ENCODE data around the gene COG5.

Gene COG5

GRCh38 chr7:107326061-107326460, 237.7 kb downstream of the COG5 start:
- DNase-seq (ENCODE audit: low read depth): no peak
- TF ChIP-seq CTCF (IDR thresholded peaks at IDR 0.05; ENCODE audit: insufficient read depth, low read depth, low read length, missing control alignments): no peak

GRCh38 chr7:107322015-107322414, 241.7 kb downstream of the COG5 start:
- DNase-seq (ENCODE audit: low read depth): no peak
- no peak for TF ChIP-seq CTCF (IDR thresholded peaks at IDR 0.05; ENCODE audit: insufficient read depth, low read depth, low read length, missing control alignments)
- no peak overlapping the region for H3K4me3 ChIP-seq (ENCODE audit: low read depth, low read length)

More at GRCh38 chr7:107326061-107326460, 237.7 kb downstream of the COG5 start:
- H3K4me3 ChIP-seq (ENCODE audit: low read depth, low read length): no peak overlapping the region

- no peak for TF ChIP-seq CTCF (IDR thresholded peaks at IDR 0.05; ENCODE audit: insufficient read depth, low read depth, low read length, missing control alignments)
- no peak for DNase-seq (ENCODE audit: low read depth)
- H3K4me3 ChIP-seq (ENCODE audit: low read depth, low read length): no peak overlapping the region
Observed at GRCh38 chr7:107321611-107322010, 242.1 kb downstream of the COG5 start.

GRCh38 chr7:107319724-107320228, 243.9 kb downstream of the COG5 start:
- no peak overlapping the region for H3K4me3 ChIP-seq (ENCODE audit: low read depth, low read length)
- DNase-seq (ENCODE audit: low read depth): no peak
- TF ChIP-seq CTCF (IDR thresholded peaks at IDR 0.05; ENCODE audit: insufficient read depth, low read depth, low read length, missing control alignments): no peak

GRCh38 chr7:107318523-107319160, 245.1 kb downstream of the COG5 start:
- H3K4me3 ChIP-seq (ENCODE audit: low read depth, low read length): no peak overlapping the region
- no peak for DNase-seq (ENCODE audit: low read depth)
- TF ChIP-seq CTCF (IDR thresholded peaks at IDR 0.05; ENCODE audit: insufficient read depth, low read depth, low read length, missing control alignments): no peak

GRCh38 chr7:107315716-107316220, 248.0 kb downstream of the COG5 start:
- TF ChIP-seq CTCF (IDR thresholded peaks at IDR 0.05; ENCODE audit: insufficient read depth, low read depth, low read length, missing control alignments): no peak
- H3K4me3 ChIP-seq (ENCODE audit: low read depth, low read length): no peak overlapping the region
- DNase-seq (ENCODE audit: low read depth): no peak

GRCh38 chr7:107313355-107313754, 250.4 kb downstream of the COG5 start:
- DNase-seq (ENCODE audit: low read depth): no peak
- H3K4me3 ChIP-seq (ENCODE audit: low read depth, low read length): no peak overlapping the region
- TF ChIP-seq CTCF (IDR thresholded peaks at IDR 0.05; ENCODE audit: insufficient read depth, low read depth, low read length, missing control alignments): no peak

Measured in GM12865 (cell line).